OCI-LY7 (cell line): ENCODE results near the gene HRH2.

Experiments used
- EZH2phosphoT487 ChIP-seq: fragments of 200-600 bp; sonication (generic); IDR thresholded peaks from 2 replicates; pipeline ENCODE4 v1.6.1; 2018; ENCODE audit warnings: low read depth, borderline replicate concordance, mild to moderate bottlenecking, mixed run types, antibody characterized with exemption, low read length, moderate library complexity, mixed read lengths
- TF ChIP-seq, protein P1 (sequence below): fragments of 200-600 bp; sonication (generic); conservative IDR thresholded peaks from 2 replicates; pipeline ENCODE4 v1.5.1; 2014; ENCODE audit warnings: mild to moderate bottlenecking, antibody characterized with exemption, low read length, moderate library complexity, mixed read lengths

DNA sequence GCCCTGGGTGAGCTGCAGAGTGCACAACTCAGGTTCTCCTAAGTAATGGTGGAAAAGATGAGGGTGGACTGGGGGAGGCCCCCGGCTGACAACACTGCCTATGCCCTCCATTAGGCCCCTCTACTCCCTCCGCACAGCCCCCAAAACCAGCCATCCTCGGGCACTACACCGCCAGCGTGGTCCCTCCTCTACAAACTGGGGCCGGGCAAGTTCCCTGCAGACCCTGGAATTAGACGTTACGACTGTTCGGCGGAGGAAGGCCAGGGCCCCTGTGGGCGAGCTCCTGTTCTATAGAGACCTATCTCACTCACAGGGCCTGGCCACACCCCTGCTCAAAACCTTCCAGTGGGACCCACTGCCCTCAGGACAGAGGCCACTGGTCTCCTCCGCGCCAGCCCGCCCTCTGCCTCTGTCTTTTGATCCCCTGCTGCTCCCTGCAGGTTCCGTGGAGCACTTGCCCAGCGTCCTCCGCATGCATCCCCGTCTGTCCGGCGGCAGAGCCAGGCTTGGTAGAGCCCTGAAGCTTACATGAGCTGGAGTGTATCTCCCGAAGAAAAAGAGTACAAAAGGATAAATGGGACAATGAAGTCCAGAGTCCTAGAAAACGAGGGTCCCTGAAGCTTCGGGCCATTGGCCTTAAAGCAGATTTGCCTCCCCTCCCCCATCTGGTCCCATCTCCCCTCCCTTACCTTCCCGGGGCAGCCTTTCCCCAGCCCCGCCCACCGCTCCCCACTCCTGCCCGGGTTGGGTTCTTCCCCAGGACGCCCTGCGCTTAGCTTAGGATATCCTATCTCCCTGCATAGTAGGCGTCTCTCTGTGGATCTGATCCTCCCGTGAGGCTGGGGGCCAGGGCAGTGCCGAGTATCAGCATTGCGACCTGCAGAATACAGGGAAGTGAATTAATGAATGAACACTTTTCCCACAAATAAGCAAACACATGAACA lies 71.3 kb downstream of the HRH2 start:
- TF ChIP-seq, protein P1, sequence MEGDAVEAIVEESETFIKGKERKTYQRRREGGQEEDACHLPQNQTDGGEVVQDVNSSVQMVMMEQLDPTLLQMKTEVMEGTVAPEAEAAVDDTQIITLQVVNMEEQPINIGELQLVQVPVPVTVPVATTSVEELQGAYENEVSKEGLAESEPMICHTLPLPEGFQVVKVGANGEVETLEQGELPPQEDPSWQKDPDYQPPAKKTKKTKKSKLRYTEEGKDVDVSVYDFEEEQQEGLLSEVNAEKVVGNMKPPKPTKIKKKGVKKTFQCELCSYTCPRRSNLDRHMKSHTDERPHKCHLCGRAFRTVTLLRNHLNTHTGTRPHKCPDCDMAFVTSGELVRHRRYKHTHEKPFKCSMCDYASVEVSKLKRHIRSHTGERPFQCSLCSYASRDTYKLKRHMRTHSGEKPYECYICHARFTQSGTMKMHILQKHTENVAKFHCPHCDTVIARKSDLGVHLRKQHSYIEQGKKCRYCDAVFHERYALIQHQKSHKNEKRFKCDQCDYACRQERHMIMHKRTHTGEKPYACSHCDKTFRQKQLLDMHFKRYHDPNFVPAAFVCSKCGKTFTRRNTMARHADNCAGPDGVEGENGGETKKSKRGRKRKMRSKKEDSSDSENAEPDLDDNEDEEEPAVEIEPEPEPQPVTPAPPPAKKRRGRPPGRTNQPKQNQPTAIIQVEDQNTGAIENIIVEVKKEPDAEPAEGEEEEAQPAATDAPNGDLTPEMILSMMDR: no peak
- TF ChIP-seq EZH2phosphoT487: no peak
